Measurements from ENCODE around the gene CDS2.

DNA sequence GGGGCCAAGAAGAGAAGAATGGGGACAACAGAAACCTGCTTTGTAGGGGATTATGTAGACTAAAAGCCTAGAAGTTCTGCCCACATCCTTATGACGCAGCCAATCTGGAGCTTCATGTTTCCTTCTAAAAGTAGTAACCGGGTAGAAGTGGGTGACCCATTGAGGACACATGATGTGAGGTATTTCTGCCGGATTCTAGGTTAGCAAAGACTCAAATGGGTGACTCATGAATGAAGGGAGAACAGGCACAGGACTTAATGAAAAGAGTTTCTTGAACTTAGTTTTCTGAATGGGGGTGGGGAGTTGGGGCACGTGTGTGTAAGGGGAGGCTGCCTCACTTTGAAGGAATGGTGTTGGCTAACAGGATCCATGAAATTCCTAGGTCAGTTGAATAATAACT, 68.8 kb downstream of the CDS2 start:
- TF ChIP-seq CTCF (IDR thresholded peaks at IDR 0.05): no peak
- TF ChIP-seq POLR2A (IDR thresholded peaks at IDR 0.05): no peak
